Non-pigmented ciliary epithelial cell (primary cell): ENCODE measurements around the gene RPL27.

ENCODE experiments used
- DNase-seq: peaks from one replicate; pipeline ENCODE4 v3.0.0-alpha.2; 2010; ENCODE audit warnings: low read depth

RPL27 gene

DNA sequence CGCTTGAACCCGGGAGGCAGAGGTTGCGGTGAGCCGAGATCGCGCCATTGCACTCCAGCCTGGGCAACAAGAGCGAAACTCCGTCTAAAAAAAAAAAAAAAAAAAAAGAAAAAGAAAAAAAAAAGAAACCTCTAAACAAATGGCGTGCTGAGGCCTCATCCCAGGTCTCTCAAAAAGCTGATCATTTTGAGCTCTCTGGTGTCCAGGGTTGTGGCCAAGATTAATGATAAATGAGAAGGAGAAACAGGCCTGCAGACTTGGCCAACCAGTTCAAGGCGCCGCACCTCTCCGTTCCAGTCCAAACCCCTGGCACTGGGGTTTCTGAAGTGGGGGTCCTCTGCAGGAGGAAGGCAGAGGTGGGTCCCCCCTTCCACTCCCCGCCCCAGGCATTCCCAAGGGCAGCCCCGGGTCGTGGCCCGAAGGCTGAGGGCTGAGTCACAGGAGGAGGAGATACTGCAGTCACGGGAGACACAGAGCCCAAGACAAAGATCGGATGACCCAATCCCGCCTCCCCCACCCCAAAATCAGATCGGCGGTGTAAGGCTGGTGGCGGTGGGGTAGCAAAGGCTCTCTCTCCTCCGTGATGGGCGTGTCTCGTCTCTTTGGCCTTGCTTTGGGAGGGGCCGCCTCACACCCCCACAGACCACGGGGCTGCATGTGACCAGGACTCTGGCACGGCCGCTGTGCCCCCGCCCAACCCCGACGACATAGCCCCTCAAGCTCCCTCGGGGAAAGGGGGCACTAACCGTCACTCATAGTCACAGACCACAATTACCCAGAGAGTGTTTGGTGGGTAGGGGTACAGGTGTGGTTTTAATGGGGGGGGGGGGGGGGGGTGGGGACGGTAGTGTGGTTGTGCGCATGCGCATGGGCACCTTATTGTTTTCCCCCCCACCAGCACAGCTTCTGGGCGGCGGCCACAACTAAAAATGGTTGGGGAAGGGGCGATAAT, 22.8 kb downstream of the RPL27 start:
- DNase-seq: no peak

DNA sequence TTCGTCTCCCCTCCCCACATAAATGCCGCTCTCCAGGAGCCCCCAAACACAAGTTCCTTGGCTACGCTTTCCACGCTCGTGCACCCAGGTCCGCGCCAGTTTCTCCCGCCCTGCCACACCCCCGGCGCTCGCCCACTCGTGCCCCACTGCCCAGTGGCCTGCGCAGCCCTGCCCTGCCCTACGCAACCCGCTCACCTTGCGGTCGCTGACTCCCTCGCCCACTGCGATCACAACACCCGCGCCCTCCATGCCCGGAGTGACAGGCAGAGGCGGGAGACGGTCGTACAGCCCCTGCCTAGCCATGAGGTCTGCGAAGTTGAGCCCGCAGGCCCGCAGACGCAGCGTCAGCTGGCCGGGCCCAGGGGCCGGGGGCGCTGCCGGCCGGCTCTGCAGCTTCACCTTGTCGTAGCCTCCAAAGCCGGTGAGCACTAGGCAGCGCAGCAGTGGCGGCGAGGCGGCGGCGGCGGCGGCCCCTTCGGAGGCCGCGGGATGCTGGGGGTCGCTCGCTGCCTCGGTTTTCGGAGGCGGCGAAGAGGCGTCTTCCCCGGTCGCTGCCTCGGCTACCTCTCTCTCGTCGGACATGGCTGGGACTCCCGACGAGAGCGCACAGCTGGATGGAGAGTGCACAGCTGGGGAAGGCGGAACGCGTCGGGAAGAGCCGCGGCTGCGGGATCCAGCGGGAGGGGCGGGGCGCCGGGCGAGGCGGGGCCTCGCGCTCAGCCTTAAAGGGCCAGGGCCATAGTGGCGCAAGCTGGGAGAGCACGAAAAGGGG, 23.7 kb downstream of the RPL27 start, which contains the start of gene VAT1:
VAT1 (minus strand) TSS at position 645 of the 772 bp plus-strand sequence; CDS start at position 582, 63 bp downstream.
- no peak for DNase-seq

DNA sequence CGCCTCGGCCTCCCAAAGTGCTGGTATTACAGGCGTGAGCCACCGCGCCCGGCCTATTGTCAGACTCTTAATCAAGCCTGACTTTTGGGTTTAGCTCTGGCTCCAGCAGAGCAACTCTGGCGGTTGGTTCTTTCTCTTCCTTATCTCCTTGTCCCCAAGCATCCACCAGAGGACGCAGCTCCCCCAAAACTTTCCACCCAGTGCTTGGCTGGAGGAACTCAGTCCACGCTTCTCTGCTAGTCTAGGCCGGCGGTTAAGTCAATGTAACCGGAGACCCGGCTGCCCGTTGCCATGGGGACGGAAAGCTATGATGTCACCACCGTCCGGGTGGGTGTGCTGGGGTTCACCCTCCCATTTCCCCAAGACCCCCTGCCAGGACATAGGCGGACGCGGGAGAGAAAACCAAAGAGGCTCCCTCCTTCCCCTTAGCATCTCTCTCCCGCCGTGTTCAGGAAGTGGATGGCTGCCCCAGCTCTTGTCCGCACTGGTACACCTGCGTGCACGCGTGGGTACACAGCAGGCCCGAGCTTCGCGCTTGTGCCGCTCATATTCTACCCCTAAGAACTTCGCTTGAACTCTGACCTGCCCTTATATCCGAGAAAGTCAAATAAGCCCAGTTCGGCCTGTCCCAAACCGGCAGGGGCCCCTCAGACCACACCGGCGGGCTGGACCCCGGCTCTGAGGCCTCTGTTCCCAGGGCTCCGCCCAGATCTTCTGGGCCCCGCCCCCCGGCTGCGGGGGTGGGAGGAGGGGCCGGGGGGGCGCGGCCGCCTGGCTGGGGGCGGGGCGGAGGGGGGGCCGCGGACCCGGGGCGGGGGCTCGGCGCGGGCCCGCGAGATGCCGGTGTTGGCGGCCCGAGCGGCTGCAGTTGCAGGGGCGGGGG, 26.4 kb downstream of the RPL27 start, which contains the start of gene RND2:
RND2 (plus strand) TSS at position 825 of the 883 bp plus-strand sequence. CDS start 117 bp downstream, outside the sequence.
- DNase-seq: peak; percentile 88

DNA sequence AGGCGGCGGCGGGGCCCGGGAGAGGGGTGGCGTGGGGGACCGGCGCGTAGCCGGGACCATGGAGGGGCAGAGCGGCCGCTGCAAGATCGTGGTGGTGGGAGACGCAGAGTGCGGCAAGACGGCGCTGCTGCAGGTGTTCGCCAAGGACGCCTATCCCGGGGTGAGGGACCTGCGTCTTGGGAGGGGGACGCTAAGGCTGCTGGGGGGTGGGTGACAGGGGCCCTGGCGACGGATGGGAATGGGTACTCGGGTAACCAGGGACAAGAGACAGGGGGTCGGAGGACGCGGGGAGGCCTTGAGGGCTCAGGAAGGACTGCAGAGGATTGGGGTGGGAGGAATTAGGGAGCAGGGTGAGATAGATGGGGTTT, 27.1 kb downstream of the RPL27 start:
- no peak for DNase-seq

DNA sequence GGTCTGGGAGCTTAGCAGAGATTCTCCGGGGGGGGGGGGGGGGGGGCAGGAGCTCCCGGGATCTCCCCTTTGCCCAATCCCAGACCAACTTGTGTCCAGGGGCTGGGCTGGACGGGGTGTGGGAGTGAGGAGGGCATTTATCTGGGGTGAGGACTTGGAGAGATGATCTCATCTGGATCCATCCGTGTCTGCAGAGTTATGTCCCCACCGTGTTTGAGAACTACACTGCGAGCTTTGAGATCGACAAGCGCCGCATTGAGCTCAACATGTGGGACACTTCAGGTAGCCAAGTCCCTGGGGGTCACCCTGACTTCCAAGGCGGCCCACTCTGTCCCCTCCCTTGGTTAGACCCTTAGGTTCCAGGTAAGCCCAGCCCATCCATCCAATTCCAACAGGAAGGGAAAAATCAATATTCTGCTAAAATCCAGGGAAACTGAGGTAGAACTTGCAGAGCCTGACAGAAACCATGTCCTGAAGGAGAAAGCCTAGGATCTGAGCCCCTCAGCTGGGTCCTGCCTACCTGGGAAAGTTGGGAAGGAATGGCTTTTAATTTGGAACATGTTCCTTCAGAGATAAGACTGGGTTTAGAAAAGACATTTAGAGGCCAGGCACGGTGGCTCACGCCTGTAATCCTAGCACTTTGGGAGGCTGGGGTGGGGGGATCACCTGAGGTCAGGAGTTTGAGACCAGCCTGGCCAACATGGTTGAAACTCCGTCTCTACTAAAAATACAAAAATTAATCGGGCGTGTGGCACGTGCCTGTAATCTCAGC, 27.7 kb downstream of the RPL27 start:
- no peak for DNase-seq

DNA sequence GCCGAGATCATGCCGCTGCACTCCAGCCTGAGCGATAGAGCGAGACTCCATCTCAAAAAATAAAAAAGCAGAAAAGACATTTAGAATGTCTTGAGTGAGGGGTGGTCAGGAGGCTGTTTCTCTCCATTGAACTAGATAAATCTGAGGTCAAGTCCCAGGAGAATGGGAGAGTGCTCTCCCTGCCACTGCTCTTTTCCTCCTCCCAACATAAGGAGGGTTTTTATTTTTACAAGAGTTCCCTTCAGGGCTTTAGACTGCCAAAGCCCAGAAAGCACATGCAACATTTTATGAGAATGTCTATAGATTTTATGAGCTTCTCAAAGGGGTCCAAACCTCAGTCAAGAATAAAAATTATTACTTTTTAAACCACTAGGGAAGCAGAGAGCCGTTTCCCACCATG, 28.4 kb downstream of the RPL27 start:
- DNase-seq: no peak

DNA sequence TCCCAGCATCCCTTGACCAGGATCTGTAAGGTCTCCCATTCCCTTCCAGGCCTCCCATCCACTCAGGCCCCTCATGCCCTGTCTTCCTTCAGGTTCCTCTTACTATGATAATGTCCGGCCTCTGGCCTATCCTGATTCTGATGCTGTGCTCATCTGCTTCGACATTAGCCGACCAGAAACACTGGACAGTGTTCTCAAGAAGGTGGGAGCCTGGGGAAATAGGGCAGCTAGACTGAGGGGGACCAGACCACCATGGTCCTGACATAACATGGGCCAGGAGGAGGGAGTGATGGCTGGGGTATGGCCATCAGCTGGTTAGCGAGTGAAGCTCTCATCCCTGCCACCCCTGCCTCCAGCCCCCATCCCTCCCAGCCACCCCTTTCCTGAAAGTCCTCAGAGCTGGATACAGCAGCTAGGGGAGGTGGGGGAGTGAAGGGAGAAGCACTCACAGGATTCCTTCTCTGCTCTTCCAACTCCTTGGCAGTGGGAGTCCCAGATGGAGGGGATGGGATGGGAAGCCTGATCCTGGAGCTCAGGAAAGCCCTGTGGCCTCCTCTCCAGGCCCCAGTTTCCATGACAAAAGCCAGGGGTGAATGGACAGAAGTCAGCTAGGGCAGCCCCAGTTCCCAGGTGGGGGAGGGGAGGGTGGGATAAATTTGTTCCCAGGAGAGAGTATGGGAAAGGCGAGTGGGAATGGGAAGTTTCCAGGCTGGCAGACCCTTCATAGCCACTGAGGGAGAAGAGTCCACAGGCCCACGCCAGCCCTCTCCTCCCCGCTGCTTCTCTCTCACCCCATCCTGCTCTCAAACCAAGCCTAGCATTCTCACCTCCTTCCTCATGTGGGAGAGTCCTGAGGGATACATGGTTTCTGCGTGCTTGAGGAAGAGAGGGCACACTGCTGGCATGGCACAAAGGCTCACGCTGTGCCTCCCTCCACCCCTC, 29.1 kb downstream of the RPL27 start:
- no peak for DNase-seq

DNA sequence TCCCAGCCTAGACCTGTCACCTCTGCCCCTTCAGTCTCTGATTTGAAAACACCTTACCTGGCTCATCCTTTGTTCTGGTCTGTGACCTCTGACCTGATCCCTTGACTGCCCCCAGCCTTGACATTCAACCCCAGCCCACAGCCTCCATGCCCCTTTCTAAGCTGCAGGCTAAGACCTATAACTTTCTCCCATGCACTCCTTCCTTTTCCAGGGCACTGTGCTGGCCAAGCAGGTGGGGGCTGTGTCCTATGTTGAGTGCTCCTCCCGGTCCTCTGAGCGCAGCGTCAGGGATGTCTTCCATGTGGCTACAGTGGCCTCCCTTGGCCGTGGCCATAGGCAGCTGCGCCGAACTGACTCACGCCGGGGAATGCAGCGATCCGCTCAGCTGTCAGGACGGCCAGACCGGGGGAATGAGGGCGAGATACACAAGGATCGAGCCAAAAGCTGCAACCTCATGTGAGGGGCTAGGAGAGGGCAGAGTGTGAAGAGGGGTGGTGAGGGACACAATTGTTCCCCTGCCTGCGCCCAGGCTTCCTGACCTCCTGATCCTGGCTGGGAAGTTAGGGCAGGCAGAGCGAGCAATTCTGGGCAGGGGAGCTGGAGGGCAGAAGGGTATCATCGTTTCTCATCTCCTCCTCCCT, 30.1 kb downstream of the RPL27 start:
- no peak for DNase-seq

DNA sequence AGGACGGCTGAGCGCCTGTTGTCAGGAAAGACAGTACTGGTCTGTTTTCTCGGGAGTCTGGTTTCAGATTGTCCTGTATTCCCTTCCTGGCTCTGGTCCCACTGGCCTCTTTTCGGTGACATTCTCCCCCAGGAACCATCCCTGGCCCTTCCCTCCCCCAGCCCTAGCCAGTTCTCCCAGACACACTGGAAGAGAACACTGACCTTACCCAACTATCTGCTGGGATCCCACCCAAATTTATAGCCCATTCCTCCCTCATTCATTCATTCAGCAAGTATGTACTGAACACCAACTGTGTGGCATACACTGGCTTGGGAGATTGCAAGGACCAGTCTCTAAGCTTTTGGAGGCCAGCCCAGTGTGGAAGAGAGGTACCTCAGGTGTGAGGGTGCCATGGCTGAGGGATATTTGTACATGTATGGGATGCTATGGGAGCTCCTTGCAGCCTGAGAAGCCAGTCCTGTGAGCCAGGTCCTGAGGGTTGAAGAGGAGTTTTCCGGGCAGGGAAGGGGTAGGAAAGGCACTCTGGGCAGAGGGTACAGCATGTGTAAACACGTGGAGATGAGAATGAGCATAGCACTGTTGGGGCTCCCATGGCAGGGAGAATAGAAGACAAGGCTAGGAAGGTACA, 32.0 kb downstream of the RPL27 start:
- DNase-seq: no peak

DNA sequence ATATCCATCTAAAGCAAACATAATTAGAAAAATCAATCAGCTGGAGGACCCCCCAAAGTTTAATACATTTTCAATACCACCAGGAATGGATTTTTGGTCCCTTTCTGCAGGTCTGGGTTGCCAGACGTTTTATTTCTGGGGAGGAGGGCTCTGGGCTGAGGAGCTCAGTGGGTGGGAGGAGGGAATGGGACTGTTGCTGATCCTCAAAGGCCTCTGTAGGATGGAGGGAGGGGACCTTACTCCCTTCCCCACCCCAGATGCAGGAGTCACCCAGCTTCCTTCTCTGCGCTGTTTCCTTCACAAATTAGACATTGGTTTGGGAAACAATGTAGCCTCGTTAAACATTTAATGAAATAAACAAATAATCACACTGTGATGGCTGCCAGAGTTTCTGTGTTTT, 33.4 kb downstream of the RPL27 start:
- no peak for DNase-seq

DNA sequence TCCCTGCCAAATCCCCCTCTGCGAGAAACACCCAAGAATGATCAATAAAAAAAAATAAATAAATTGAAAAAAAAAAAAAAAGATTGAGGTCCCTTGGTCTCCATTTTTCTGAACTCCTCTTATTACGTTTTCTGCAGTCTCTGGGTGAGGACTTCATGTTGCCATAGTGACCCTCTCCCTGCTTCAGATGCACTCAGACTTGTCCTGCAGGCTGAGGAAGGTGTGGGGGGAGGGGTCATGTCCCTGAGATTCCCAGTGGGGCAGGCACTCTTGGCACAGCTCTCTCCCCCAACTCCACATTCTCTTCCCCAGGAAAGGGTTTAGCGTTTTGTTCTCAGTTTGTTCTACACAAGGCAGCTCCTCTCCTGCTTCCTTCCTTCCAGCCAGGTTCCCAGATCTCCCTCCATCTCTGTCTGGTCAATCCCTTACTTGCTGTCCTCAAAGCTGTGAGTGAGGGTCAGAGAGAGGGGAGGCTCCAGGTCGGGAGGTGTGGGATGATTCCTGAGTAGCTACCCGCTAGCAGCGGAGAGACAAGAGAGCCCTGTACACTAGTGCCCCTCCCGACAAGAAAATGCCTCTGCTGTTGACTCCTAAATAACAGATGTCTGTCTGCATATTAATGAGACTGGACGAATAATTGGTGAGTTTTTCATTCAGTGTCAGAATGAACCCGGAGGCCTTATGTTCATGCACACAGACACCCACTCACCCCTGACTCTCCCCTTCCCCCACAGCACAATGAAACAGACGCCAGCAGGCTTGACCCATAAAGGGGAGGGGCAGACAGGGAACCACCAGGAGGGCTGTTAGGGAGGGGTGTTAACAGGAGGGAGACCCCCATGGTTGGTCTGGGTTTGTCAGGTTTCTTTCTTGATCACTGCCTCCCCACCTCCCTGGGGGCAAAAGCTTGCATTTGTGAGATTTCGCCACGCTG, 36.0 kb downstream of the RPL27 start:
- DNase-seq: no peak

DNA sequence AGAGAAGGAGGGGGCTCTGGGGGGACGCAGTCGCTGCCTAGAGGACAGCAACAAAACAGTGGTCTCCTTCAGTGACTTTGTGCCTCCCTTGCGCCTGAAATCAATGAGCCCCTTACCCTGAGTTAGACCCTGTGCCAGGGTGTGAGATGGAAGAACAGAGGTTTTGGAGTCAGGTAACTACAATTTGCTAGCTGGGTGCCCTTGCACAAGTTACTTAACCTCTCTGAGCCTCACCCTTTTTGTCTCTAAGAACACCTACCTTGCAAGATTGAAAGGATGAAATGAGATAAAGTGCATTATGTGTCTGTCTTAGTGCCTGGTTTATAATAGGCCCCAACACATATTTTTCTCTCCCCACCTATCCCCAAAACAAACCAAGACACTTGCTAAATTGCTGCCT, 36.7 kb downstream of the RPL27 start:
- no peak for DNase-seq

DNA sequence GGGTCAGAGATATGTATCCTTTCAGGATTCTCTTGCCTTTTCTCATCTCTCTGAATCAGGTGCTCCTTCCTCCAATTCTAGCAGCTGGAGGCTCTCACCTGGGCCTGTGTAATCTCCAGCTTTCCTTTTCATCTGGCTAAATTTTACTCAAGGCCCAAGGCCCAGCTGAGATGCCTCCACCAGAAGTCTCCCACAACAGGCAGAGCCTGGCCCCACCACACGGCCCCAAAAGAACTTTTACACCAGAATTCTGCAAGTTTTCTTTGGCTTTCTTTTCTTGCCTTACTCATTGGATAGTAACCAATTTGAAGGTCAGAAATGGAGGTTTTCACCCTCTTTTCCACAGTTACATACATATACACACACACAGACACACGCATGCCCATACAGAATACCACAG, 41.4 kb downstream of the RPL27 start:
- no peak for DNase-seq

DNA sequence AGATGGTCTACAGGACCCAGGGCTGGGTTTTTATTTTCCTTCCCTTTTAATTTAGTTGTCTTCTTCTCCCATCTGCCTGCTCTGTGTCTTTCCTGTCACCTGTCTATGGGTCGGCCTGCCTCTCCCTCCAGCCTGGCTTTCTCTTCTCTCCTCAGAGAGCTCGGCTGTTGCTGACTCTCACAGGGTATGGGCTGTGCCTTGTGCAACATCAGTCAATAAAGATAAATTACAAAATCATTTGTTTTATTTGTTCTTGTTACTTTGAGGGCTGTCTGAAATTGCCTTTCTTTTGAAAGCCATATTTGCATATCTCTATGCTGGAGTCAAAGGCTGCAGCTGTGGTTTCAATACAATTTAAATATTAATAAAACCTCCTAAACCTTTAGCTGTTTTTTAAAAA, 42.4 kb downstream of the RPL27 start:
- no peak for DNase-seq

DNA sequence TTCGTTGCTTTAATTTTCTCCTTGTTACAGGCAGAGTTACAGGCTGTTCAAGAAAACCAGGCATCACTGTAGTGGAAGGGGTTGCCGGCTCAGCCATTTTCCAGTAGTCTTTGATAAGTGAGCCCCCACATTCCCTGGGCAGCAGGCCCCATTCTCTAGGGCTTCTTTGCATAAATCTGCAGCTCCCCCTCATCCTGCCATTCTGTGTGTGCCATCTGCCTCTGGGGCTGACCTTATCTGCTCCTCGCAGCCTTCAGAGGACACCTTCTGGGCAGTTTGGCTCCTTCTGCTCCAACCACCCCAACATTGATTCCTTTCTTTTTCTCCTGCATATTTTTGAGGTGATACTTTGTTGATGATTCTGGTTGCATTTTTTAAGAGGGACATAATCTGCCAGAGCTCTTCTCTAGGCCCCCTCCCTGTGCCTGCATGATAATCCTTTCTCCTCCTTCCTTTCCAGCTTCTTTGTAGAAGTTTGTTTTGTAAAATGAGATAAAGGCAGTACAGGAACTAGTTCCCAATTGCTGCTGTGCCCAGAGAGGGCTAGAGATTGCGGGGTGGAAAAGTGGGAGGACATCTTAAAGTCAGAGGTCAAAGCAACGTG, 43.9 kb downstream of the RPL27 start:
- DNase-seq: no peak

DNA sequence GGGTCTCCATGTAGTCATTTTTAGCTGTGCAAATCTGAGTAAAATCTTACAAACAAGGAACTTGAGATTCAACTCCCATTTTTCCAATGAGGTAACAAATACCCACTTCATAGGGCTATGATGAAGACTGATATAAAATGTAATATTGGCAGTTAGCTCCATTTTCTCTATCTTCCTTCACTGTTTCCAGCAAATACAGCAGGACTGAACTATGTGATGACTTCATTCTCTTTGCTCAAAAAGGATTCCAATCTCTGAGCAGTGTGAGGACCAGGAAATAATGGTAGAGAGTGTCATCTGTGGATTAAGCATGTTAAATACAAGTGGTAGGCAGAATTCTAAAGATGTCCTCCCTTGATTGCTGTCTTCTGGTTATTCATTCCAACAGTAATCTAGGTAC, 45.1 kb downstream of the RPL27 start:
- no peak for DNase-seq

DNA sequence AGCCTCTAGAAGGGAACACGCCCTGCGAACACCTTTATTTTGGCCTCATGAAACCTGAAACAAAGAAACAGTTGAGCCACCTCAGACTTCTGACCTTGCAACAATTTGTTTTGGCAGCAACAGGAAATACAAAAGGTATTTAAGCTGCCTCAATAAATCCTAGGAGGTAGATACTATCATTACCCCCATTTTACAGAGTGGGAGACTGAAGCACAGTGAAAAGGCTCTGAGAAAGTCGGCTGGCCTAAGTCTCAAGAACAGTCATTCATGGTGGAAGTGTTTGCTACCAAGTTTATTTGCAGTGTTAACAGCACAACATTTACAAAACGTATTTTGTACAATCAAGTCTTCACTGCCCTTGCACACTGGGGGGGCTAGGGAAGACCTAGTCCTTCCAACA, 45.8 kb downstream of the RPL27 start:
- no peak for DNase-seq

DNA sequence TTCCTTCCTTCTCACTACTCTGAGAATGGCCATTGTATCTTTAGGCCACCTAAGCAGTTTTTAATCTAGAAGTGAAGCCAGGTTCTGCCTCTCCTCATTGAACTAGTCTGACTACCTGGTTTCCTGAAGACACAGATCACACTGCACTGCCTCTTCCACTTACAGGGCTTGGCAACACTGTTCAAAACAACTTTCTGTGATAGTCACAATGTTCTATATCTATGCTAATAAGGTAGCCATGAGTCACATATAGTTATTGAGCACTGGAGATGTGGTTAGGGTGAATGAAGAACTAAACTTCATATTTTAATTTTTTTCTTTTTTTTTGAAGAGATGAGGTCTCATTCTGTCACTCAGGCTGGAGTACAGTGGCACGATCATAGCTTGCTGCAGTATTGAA, 53.8 kb downstream of the RPL27 start:
- DNase-seq: no peak
